Ovary (tissue), 9 donors: Measurements from ENCODE around the gene U2AF1L4. TPM values are rescaled to one million over a fixed set of nuclear protein-coding genes. Genes with fewer than 3 reads are reported as not detected.

Experiments used
- DNase-seq, 5 donors: peaks; one replicate each; pipeline ENCODE4 v3.0.0-alpha.2; 2019 to 2020
- H3K27ac ChIP-seq, 2 donors: fragments of 200-600 bp; one replicate each; pipeline versions ENCODE4 v1.5.1 to v1.8.0; 2019 to 2022
- H3K27me3 ChIP-seq: fragments of 200-600 bp; one replicate; pipeline ENCODE4 v1.8.0; 2022
- H3K36me3 ChIP-seq: fragments of 200-600 bp; sonication (generic); one replicate; pipeline ENCODE4 v1.5.1; 2019
- H3K4me1 ChIP-seq: one replicate; pipeline ENCODE4 v1.8.1; 2013; ENCODE audit warnings: mild to moderate bottlenecking, moderate library complexity; ENCODE audit not compliant: insufficient read depth
- H3K4me3 ChIP-seq: fragments of 200-600 bp; sonication (generic); one replicate; pipeline ENCODE4 v1.5.1; 2017
- H3K9me3 ChIP-seq, 2 donors: fragments of 200-600 bp in 1 of 2; sonication (generic) in 1 of 2; one replicate each; pipeline versions ENCODE4 v1.5.1 to v1.8.1; 2013 to 2019; ENCODE audit warnings: mild to moderate bottlenecking in 1 of 2, moderate library complexity in 1 of 2
- EP300 ChIP-seq: sonication (generic); formaldehyde crosslinking; IDR thresholded peaks from one replicate; pipeline ENCODE4 v1.6.1; 2017; ENCODE audit warnings: antibody characterized with exemption
- POLR2A ChIP-seq: fragments of 450-650 bp; IDR thresholded peaks from one replicate; pipeline ENCODE4 v1.6.1; 2017; ENCODE audit warnings: antibody characterized with exemption, mild to moderate bottlenecking, moderate library complexity
- WGBS, 3 donors: extraction: QIAGEN DNeasy Blood & Tissue Kit in 1 of 3; methylation state at CpG; one replicate each; pipeline versions ENCODE4 v1.1.5 to v1.1.7; 2013 to 2017; 5-methylcytosine and 5-hydroxymethylcytosine counted together
- intact Hi-C, 4 donors: fragments of 100-400 bp; cut with DNase I; formaldehyde crosslinking; loops; one replicate each; pipeline versions ENCODE4 v1.11.0 to v1.15.1; 2022 to 2023
- polyA plus RNA-seq, 2 donors: library from polyadenylated mRNA; stranded (reverse); fragments of 200-250 nt in 1 of 2; fragments of 350-450 nt in 1 of 2; fragmentation: Illumina TruSeq in 1 of 2; extraction: RNeasy Lipid Tissue Mini Kit (QIAGEN cat#74804) in 1 of 2; gene quantifications; one replicate each; pipeline ENCODE4 v1.2.3, GENCODE V29; 2013 to 2014
- total RNA-seq, 7 donors: library from RNA; depleted of rRNA in 2 of 7; stranded (reverse); fragments of >200 nt in 2 of 7; fragmentation: NEBNext Ultra II Directional in 3 of 7; extraction: Animal tissue kit (Norgen Biotek cat#: 25700) in 3 of 7; gene quantifications; one replicate each; pipeline versions ENCODE4 v1.1.0 to v1.2.4, GENCODE V29; 2016 to 2023
- TF ChIP-seq, protein P1 (sequence below), 3 donors: fragments of 450-650 bp in 2 of 3; fragments of 200-600 bp in 1 of 3; IDR thresholded peaks; one replicate each; pipeline versions ENCODE4 v1.5.1 to v1.8.0; 2016 to 2022; ENCODE audit warnings: antibody characterized with exemption in 3 of 3, mild to moderate bottlenecking in 1 of 3
- donor health status: DM: no; HTN: no; CAD: no; lungs with moderate emphysema.
- donor health status: DM: no; HTN: no; CAD: no.
- donor health status: Bipolar disorder and iron deficiency.
- donor health status: DM: yes; HTN: yes; CAD: no.
- donor health status: DM: no; HTN: no; CAD: no.
- donor health status: DM: yes; HTN: yes; CAD: no.

Gene U2AF1L4
- total and polyA plus RNA-seq, 9 donors, result 16.7 to 37.7 (median 25.6) TPM

GRCh38 chr19:35767288-35768081 is 22.3 kb upstream of the U2AF1L4 start:
- no peak for TF ChIP-seq EP300
- TF ChIP-seq, protein P1, sequence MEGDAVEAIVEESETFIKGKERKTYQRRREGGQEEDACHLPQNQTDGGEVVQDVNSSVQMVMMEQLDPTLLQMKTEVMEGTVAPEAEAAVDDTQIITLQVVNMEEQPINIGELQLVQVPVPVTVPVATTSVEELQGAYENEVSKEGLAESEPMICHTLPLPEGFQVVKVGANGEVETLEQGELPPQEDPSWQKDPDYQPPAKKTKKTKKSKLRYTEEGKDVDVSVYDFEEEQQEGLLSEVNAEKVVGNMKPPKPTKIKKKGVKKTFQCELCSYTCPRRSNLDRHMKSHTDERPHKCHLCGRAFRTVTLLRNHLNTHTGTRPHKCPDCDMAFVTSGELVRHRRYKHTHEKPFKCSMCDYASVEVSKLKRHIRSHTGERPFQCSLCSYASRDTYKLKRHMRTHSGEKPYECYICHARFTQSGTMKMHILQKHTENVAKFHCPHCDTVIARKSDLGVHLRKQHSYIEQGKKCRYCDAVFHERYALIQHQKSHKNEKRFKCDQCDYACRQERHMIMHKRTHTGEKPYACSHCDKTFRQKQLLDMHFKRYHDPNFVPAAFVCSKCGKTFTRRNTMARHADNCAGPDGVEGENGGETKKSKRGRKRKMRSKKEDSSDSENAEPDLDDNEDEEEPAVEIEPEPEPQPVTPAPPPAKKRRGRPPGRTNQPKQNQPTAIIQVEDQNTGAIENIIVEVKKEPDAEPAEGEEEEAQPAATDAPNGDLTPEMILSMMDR (IDR thresholded peaks at IDR 0.05), result no peak
- no peak for TF ChIP-seq POLR2A
- H3K36me3 ChIP-seq, result no peaks in the 10 kb centered on the region
- 22 to 38% (median 33%) methylated on average over 24 to 34 of the region's 34 CpGs for WGBS, 3 donors
- peaks cover 19% of the 10 kb centered on the region for H3K4me1 ChIP-seq
- H3K27ac ChIP-seq, result peak overlapping the region in 1 of 2 donors; percentile 76
- no peaks in the 10 kb centered on the region for H3K27me3 ChIP-seq
- DNase-seq, result peak; percentile 82 to 92 (median 90)
- intact Hi-C loops, result no loop called here
- no peaks in the 10 kb centered on the region for H3K9me3 ChIP-seq
- H3K4me3 ChIP-seq, result no peak overlapping the region

DNA sequence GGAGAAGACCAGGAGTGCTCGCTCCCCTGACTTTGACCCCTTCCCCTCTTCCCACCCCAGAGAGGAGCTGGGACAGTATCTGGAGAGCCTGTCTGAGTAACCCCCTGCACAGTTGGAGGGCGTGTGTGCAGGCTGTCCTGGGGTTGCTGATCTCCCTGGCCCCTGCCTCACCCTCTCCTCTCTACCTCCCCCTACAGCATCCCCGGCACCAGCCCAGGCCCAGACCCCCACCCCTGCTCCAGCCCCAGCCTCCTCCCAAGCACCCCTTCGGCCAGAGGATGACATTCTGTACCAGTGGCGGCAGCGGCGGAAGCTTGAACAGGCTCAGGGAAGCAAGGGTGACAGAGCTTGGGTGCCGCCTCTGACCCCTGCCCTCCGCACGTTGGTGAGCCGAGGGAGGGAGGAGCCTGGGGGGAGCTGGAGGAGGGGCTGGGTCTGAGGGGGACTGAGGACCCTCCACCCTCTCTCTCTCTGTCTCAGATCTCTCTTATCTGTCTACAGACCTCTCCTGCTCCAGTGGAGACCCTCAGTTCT is 21.4 kb upstream of the U2AF1L4 start:
- Histone ChIP-seq H3K4me3 (no peak overlapping the region), H3K27me3 (no peaks in the 10 kb centered on the region), H3K9me3 (no peaks in the 10 kb centered on the region), H3K36me3 (no peaks in the 10 kb centered on the region), H3K27ac (peak overlapping the region in 1 of 2 donors; percentile 76), H3K4me1 (peaks cover 19% of the 10 kb centered on the region)
- intact Hi-C loops, result no loop called here
- WGBS, 3 donors, result 76 to 83% (median 80%) methylated on average over 11 of the region's 11 CpGs
- DNase-seq, result peak in 1 of 5 donors; percentile 39
- TF ChIP-seq, protein P1 (IDR thresholded peaks at IDR 0.05), result no peak
- TF ChIP-seq POLR2A (no peak), EP300 (no peak)

- Histone ChIP-seq H3K4me3 (no peak overlapping the region), H3K27me3 (no peaks in the 10 kb centered on the region), H3K9me3 (no peaks in the 10 kb centered on the region), H3K4me1 (peaks cover 19% of the 10 kb centered on the region), H3K36me3 (no peaks in the 10 kb centered on the region), H3K27ac (no peak overlapping the region)
- TF ChIP-seq, protein P1 (IDR thresholded peaks at IDR 0.05), result no peak
- TF ChIP-seq EP300 (no peak), POLR2A (no peak)
- WGBS, 3 donors, result 85 to 90% (median 90%) methylated on average over 17 of the region's 17 CpGs
- peak in 1 of 5 donors; percentile 19 for DNase-seq
- intact Hi-C loops, result no loop called here
Observed at GRCh38 chr19:35764432-35765315, 19.5 kb upstream of the U2AF1L4 start.

- no peak overlapping the region for H3K27ac ChIP-seq
- no peaks in the 10 kb centered on the region for H3K27me3 ChIP-seq
- H3K4me3 ChIP-seq, result no peak overlapping the region
- TF ChIP-seq EP300, result no peak
- no peak for TF ChIP-seq POLR2A
- TF ChIP-seq, protein P1 (IDR thresholded peaks at IDR 0.05), result no peak
- H3K36me3 ChIP-seq, result no peaks in the 10 kb centered on the region
- H3K9me3 ChIP-seq, result no peaks in the 10 kb centered on the region
- peak in 1 of 5 donors; percentile 21 for DNase-seq
- H3K4me1 ChIP-seq, result peaks cover 6% of the 10 kb centered on the region
- intact Hi-C loops, result no loop called here
- 91 to 95% (median 93%) methylated on average over 4 of the region's 4 CpGs for WGBS, 3 donors
Observed at GRCh38 chr19:35760711-35761349, 15.6 kb upstream of the U2AF1L4 start.
